Right ventricle myocardium inferior (tissue), 1 donor: ENCODE results near the gene PIEZO1. TPM values are rescaled to one million over a fixed set of nuclear protein-coding genes. Genes with fewer than 3 reads are reported as not detected.

Source experiments
- ATAC-seq: fragments of 200-7000 bp; cut with Tn5 transposase; one replicate; pipeline ENCODE4 v1.9.1; 2020; ENCODE audit warnings: mild to moderate bottlenecking, moderate library complexity
- DNase-seq: peaks from one replicate; pipeline ENCODE4 v3.0.0; 2021; ENCODE audit errors: missing footprints
- intact Hi-C: fragments of 100-400 bp; cut with DNase I; formaldehyde crosslinking; loops from one replicate; pipeline ENCODE4 v1.11.0; 2022
- total RNA-seq: library from RNA; stranded (reverse); fragmentation: NEBNext Ultra II Directional; extraction: Animal tissue kit (Norgen Biotek cat#: 25700); gene quantifications from one replicate; pipeline ENCODE4 v1.2.1, GENCODE V29; 2021
- donor health status: DM: no; HTN: yes; CAD: no; lungs with severe emphysema.

Gene PIEZO1
- total RNA-seq, 1 donor from 2014 or later: 18.1 TPM

GRCh38 chr16:88719933-88720296 is 65.1 kb downstream of the PIEZO1 start:
- DNase-seq (no peak), ATAC-seq (no peak)
- intact Hi-C loops: no loop called here

GRCh38 chr16:88719267-88719932 is 65.6 kb downstream of the PIEZO1 start:
- intact Hi-C loops: no loop called here
- ATAC-seq (peak; percentile 46), DNase-seq (no peak)

GRCh38 chr16:88718178-88718577 is 66.8 kb downstream of the PIEZO1 start:
- intact Hi-C loops: no loop called here
- no peak for ATAC-seq
- DNase-seq: no peak

- ATAC-seq (no peak), DNase-seq (no peak)
- intact Hi-C loops: no loop called here
Measured at GRCh38 chr16:88716601-88717001, 68.4 kb downstream of the PIEZO1 start.

- ATAC-seq (no peak), DNase-seq (no peak)
- intact Hi-C loops: no loop called here
Measured at GRCh38 chr16:88716201-88716600, 68.8 kb downstream of the PIEZO1 start.

GRCh38 chr16:88715312-88716190 is 69.5 kb downstream of the PIEZO1 start:
- ATAC-seq: no peak
- intact Hi-C loops: no loop called here
- no peak for DNase-seq

GRCh38 chr16:88714420-88715302 is 70.4 kb downstream of the PIEZO1 start:
- DNase-seq (no peak), ATAC-seq (no peak)
- intact Hi-C loops: no loop called here

GRCh38 chr16:88713568-88714419 is 71.2 kb downstream of the PIEZO1 start:
- ATAC-seq (no peak), DNase-seq (peak; percentile 72)
- intact Hi-C loops: no loop called here

GRCh38 chr16:88713054-88713453 is 72.0 kb downstream of the PIEZO1 start:
- ATAC-seq (no peak), DNase-seq (peak; percentile 6)
- intact Hi-C loops: no loop called here

- intact Hi-C loops: no loop called here
- ATAC-seq (no peak), DNase-seq (peak; percentile 53)
Measured at GRCh38 chr16:88712362-88712979, 72.5 kb downstream of the PIEZO1 start.

GRCh38 chr16:88711750-88712340 is 73.2 kb downstream of the PIEZO1 start:
- intact Hi-C loops: no loop called here
- no peak for DNase-seq
- no peak for ATAC-seq

GRCh38 chr16:88710556-88710955 is 74.5 kb downstream of the PIEZO1 start:
- DNase-seq (peak; percentile 52), ATAC-seq (no peak)
- intact Hi-C loops: no loop called here

GRCh38 chr16:88706965-88707826 is 77.8 kb downstream of the PIEZO1 start:
- DNase-seq (no peak), ATAC-seq (no peak)
- intact Hi-C loops: loop anchor here (5.0 kb wide), 1 partner anchor 110 kb away; no protein-coding TSS in a partner anchor

- intact Hi-C loops: loop anchor here (5.0 kb wide), 1 partner anchor 109 kb away; no protein-coding TSS in a partner anchor
- DNase-seq: peak; percentile 96
- ATAC-seq: peak; percentile 94
Measured at GRCh38 chr16:88706229-88706964, 78.6 kb downstream of the PIEZO1 start, which contains the start of the genes CTU2 and RNF166. Gene CTU2 (plus strand): TSS chr16:88706503. CDS start chr16:88706531, 28 bp downstream. Gene RNF166 (minus strand): TSS chr16:88706408. CDS start chr16:88706325, 83 bp downstream.

- intact Hi-C loops: loop anchor here (5.0 kb wide), 1 partner anchor 109 kb away; no protein-coding TSS in a partner anchor
- no peak for ATAC-seq
Measured at GRCh38 chr16:88705801-88706228, 79.2 kb downstream of the PIEZO1 start.

More at GRCh38 chr16:88705801-88706228, 79.2 kb downstream of the PIEZO1 start:
- peak; percentile 77 for DNase-seq
